Central memory CD8-positive, alpha-beta T cell (primary cell): ENCODE data around the gene NRXN3.
"Not testable (repeated sequence)": the region's sequence is repeated elsewhere in the genome, so short reads cannot be mapped to it uniquely, and the experiment has no call there.

Source experiments
- ATAC-seq: fragments of 150-1000 bp; cut with Tn5 transposase; replicated peaks from 2 replicates; pipeline ENCODE4 v1.10.0; 2022; ENCODE audit warnings: mild to moderate bottlenecking, moderate FRiP score, moderate number of reproducible peaks; ENCODE audit not compliant: poor library complexity, severe bottlenecking; ENCODE audit errors: extremely low read depth
- DNase-seq, 2 donors: peaks; one replicate each; pipeline ENCODE4 v3.0.0; 2021; ENCODE audit warnings: low spot score in 2 of 2
- H3K27ac Mint-ChIP-seq: one replicate; pipeline ENCODE4 v1.8.0; 2022; ENCODE audit warnings: low read depth, mild to moderate bottlenecking, moderate library complexity, mixed read lengths
- H3K27me3 Mint-ChIP-seq: one replicate; pipeline ENCODE4 v1.8.0; 2022; ENCODE audit warnings: mixed read lengths
- H3K36me3 Mint-ChIP-seq: one replicate; pipeline ENCODE4 v1.8.0; 2022; ENCODE audit warnings: mild to moderate bottlenecking, moderate library complexity, mixed read lengths; ENCODE audit not compliant: insufficient read depth
- H3K4me1 Mint-ChIP-seq: one replicate; pipeline ENCODE4 v1.8.0; 2022; ENCODE audit warnings: mixed read lengths
- H3K4me3 Mint-ChIP-seq: one replicate; pipeline ENCODE4 v1.8.0; 2022; ENCODE audit warnings: mild to moderate bottlenecking, moderate library complexity, mixed read lengths
- H3K9me3 Mint-ChIP-seq: one replicate; pipeline ENCODE4 v1.8.0; 2022; ENCODE audit warnings: mixed read lengths

Gene NRXN3

DNA sequence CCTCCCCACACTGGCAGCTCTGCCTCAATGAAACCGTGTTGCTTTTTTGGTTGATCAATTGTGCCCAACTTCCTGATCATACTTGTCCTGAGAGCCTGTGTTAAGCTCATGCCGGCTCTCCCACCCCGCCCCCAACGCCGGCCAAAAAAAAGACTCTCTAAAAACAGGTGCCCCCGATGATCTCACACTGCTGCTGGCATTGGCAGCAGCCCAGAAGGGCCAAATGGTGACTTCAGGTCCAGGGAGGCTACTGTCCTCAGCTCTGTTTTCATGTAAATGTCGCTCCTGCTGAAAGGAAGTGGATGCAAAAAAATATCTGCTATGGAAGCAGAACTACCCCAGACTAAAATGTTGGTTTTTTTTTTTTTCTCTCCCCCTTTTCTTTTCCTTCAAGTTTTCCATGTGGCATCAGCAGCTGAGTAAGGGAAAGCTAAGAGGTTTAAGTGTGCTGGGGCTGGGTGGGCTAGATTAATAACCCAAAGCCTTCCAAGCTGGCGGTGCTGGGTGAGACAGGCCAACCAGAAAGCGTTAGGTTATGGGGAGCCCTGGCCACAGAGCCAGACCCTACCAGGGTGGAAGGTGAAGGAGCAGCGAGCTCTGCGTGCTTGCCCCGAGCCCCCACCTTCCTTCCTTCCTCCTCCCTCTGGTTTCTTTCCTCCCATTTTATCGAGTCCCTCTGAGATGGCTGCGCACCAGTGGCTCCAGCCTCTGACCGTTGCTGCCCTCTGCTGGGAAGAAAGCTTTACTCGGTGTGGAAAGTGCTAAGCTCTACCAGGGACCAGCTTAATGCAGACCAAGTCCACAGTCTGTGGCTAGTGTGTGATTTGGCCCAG lies 396.1 kb downstream of the NRXN3 start:
- no peaks in the 10 kb centered on the region for H3K9me3 Mint-ChIP-seq
- no peak overlapping the region for H3K27ac Mint-ChIP-seq
- DNase-seq = peak; percentile 11 to 21
- ATAC-seq = peak; percentile 54
- peaks cover 6% of the 10 kb centered on the region for H3K4me1 Mint-ChIP-seq
- H3K4me3 Mint-ChIP-seq = peak overlapping the region; percentile 51
- H3K27me3 Mint-ChIP-seq = no peaks in the 10 kb centered on the region
- no peaks in the 10 kb centered on the region for H3K36me3 Mint-ChIP-seq

DNA sequence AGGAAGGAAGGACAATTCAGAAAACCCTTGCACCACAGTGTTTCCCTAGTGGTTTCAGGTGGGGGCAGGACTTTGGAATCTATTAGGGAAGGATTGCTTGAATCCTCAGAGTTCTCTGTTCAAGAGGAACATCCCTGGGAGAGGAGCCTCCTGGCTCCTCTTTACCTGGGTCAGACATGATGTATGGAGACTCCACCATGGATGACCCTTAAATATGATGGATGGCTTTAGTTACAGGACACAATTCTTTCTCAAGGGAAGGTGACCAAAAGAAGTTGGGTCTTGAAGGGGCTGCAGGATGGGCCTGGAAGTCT lies 396.6 kb downstream of the NRXN3 start:
- Mint-ChIP-seq H3K27ac (no peak overlapping the region), H3K4me3 (peak overlapping the region; percentile 51), H3K9me3 (no peaks in the 10 kb centered on the region), H3K27me3 (no peaks in the 10 kb centered on the region), H3K36me3 (no peaks in the 10 kb centered on the region), H3K4me1 (peaks cover 6% of the 10 kb centered on the region)
- DNase-seq = no peak
- ATAC-seq = no peak

GRCh38 chr14:78567343-78567742 lies 397.2 kb downstream of the NRXN3 start:
- H3K4me3 Mint-ChIP-seq = no peak overlapping the region
- peaks cover 6% of the 10 kb centered on the region for H3K4me1 Mint-ChIP-seq
- no peaks in the 10 kb centered on the region for H3K27me3 Mint-ChIP-seq
- H3K36me3 Mint-ChIP-seq = no peaks in the 10 kb centered on the region
- no peak for ATAC-seq
- no peak for DNase-seq
- no peak overlapping the region for H3K27ac Mint-ChIP-seq
- H3K9me3 Mint-ChIP-seq = no peaks in the 10 kb centered on the region

DNA sequence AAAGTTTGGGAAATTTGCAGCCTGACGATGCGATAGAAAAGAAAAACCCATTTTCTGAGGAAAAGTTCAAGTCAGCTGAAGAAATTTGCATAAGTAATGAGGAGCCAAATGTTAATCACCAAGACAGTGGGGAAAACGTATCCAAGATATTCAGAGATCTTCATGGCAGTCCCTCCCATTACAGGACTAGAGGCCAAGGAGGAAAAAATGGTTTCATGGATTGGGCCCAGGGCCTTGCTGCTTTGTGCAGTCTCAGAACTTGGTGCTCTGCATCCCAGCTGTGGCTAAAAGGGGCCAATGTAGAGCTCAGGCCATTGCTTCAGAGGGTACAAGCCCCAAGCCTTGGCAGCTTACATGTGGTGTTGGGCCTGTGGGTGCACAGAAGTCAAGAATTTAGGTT lies 403.6 kb downstream of the NRXN3 start:
- not testable (repeated sequence) for DNase-seq, H3K27ac Mint-ChIP-seq, H3K27me3 Mint-ChIP-seq, ATAC-seq, H3K36me3 Mint-ChIP-seq, H3K4me1 Mint-ChIP-seq, H3K4me3 Mint-ChIP-seq
- H3K9me3 Mint-ChIP-seq = peaks cover 17% of the 10 kb centered on the region

- DNase-seq (no peak), ATAC-seq (no peak)
- H3K9me3 Mint-ChIP-seq = peaks cover 17% of the 10 kb centered on the region
- no peaks in the 10 kb centered on the region for H3K36me3 Mint-ChIP-seq
- H3K4me3 Mint-ChIP-seq = no peak overlapping the region
- H3K27ac Mint-ChIP-seq = no peak overlapping the region
- no peaks in the 10 kb centered on the region for H3K4me1 Mint-ChIP-seq
- H3K27me3 Mint-ChIP-seq = no peaks in the 10 kb centered on the region
Measured at GRCh38 chr14:78576437-78577166, 406.4 kb downstream of the NRXN3 start.

GRCh38 chr14:78581229-78581628 lies 411.1 kb downstream of the NRXN3 start:
- Mint-ChIP-seq H3K9me3 (no peaks in the 10 kb centered on the region), H3K27me3 (peaks cover 10% of the 10 kb centered on the region), H3K4me3 (no peak overlapping the region), H3K4me1 (no peaks in the 10 kb centered on the region), H3K27ac (no peak overlapping the region), H3K36me3 (no peaks in the 10 kb centered on the region)
- ATAC-seq = no peak
- no peak for DNase-seq

DNA sequence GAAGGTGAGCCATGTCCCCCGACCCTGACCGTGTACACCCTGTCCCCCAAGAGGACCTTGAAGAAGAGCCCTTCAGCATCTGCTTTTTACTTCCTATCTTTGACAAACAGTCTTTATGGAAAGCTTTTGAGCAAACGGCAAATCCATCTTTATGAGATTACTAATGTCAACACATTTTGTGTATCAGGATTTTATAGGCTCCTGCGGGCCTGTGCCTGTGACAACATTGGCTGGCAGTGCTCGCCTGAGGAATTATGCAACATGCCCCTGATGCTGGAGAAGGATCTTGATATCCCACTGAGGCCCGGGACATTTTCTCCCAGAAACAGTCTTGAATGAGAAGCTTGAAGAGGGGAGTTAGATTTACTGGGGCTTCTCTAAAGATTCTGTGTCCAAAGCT lies 416.5 kb downstream of the NRXN3 start:
- Mint-ChIP-seq H3K36me3 (no peaks in the 10 kb centered on the region), H3K4me3 (no peak overlapping the region), H3K27ac (no peak overlapping the region), H3K27me3 (peaks cover 10% of the 10 kb centered on the region), H3K9me3 (no peaks in the 10 kb centered on the region), H3K4me1 (no peaks in the 10 kb centered on the region)
- no peak for ATAC-seq
- no peak for DNase-seq

GRCh38 chr14:78588906-78589305 lies 418.7 kb downstream of the NRXN3 start:
- Mint-ChIP-seq H3K36me3 (no peaks in the 10 kb centered on the region), H3K9me3 (no peaks in the 10 kb centered on the region), H3K27me3 (no peaks in the 10 kb centered on the region), H3K27ac (no peak overlapping the region), H3K4me3 (no peak overlapping the region), H3K4me1 (no peaks in the 10 kb centered on the region)
- ATAC-seq (no peak), DNase-seq (no peak)

DNA sequence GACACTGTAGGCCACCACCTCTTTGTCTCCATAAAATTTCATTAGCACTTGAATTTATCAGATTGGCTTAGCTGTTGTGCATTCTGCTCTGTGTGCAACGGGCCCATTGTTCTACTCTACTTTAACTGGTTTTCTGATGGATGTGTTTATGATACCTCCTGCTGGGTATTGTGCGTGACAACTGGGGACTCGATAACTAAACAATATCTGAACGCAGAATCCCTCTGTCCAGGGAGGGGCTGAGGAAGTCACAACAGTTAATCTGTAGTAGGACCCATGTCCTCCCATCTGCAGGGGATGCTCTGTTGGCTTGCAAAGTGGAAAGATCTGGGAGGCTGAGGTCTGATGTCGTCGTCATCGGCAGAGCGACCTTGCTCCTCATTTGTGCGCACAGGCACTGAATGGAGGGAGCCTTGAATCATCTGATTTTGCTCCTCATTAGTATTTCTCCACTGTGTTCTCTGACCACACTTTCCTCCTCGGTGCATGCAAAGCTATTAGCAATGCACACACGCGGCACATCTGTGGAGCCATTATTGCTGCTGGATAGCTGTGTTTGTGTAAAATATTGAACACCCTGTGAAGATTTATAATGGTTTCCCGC lies 422.5 kb downstream of the NRXN3 start:
- no peak overlapping the region for H3K27ac Mint-ChIP-seq
- no peaks in the 10 kb centered on the region for H3K36me3 Mint-ChIP-seq
- H3K9me3 Mint-ChIP-seq = no peaks in the 10 kb centered on the region
- ATAC-seq (no peak), DNase-seq (no peak)
- peaks cover under 1% of the 10 kb centered on the region for H3K27me3 Mint-ChIP-seq
- H3K4me1 Mint-ChIP-seq = no peaks in the 10 kb centered on the region
- H3K4me3 Mint-ChIP-seq = no peak overlapping the region

DNA sequence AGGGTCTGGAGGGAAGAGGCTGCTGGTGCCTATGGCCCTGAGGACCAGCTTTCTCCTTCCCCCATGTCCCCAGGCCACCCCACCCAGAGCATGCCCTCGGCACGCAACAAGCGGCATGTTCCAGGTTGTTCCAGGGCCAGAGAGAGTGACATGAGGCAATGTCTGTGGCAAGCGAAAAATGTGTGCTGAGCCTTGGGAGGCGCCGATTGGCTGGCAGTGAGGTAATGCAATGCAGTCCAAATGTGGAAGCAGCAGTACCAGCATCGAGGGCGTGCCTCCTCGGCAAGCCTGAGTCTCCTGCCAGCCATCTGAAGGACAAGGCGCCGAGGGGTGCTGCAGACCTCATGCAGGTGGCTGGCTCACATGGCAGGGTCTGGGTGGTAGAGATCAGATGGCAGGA lies 423.8 kb downstream of the NRXN3 start:
- Mint-ChIP-seq H3K4me3 (no peak overlapping the region), H3K4me1 (no peaks in the 10 kb centered on the region), H3K36me3 (no peaks in the 10 kb centered on the region), H3K9me3 (no peaks in the 10 kb centered on the region), H3K27me3 (peaks cover 13% of the 10 kb centered on the region), H3K27ac (no peak overlapping the region)
- ATAC-seq (no peak), DNase-seq (no peak)

- DNase-seq (no peak), ATAC-seq (no peak)
- no peak overlapping the region for H3K4me3 Mint-ChIP-seq
- no peaks in the 10 kb centered on the region for H3K36me3 Mint-ChIP-seq
- H3K27me3 Mint-ChIP-seq = peaks cover 15% of the 10 kb centered on the region
- H3K9me3 Mint-ChIP-seq = no peaks in the 10 kb centered on the region
- H3K4me1 Mint-ChIP-seq = no peaks in the 10 kb centered on the region
- H3K27ac Mint-ChIP-seq = no peak overlapping the region
Measured at GRCh38 chr14:78595797-78596196, 425.6 kb downstream of the NRXN3 start.

DNA sequence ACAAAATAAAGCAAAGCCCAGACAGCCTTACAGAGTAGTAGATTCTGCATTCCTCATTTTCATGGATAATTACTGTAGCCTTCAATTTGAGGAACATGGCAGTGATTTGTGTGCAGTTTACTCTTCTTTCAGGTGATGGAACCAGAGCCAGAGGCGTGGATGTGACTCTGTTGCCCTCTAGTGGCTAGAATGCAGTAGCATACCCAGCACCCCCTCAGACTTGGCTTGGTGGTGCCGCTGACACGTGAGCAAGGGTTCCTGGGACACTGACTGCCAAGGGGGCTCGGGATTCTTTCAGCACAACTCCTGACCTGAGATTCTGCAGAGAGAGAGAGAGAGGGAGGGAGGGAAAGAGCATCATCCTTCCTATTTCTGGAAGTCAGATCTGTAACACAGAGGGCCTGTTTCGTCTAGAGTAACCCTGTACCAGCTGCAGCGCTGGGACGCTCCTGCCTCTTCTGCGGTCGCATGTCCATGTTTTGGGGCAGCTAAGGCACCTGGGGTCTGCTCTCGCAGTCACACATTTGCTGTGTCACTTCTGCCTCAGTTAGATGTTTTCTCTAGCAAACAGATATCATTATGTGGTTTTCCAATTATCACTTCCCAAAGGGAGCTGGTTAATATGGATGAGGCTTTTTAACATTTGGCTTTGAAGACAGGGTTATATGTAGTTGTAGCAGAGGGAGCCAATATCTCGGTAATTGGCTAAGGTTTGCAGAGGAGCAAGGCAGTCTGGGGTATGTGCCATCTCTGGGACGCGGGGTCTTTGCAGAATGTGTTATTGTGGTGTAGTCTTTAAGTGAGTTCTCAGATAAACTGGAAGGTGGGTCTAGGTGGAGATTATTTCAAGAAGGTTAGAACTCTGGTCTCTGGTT lies 428.1 kb downstream of the NRXN3 start:
- Mint-ChIP-seq H3K27ac (no peak overlapping the region), H3K4me3 (no peak overlapping the region), H3K36me3 (no peaks in the 10 kb centered on the region), H3K4me1 (no peaks in the 10 kb centered on the region), H3K27me3 (peaks cover 15% of the 10 kb centered on the region), H3K9me3 (no peaks in the 10 kb centered on the region)
- no peak for DNase-seq
- ATAC-seq = peak; percentile 43
